SKM-1 treated with dmso at 0.1 percent for 144 hours (cell line): Measurements from ENCODE around the gene APBB3.
A peak's percentile ranks its signal among the peaks of the same experiment; 100 is the strongest.

Experiments used
- DNase-seq: peaks from one replicate; lab custom pipeline; 2025; ENCODE audit not compliant: unreplicated experiment; lab: John Stamatoyannopoulos, UW

APBB3 gene

GRCh38 chr5:140576776-140577201 is 12.4 kb upstream of the APBB3 start:
- no peak for DNase-seq

DNA sequence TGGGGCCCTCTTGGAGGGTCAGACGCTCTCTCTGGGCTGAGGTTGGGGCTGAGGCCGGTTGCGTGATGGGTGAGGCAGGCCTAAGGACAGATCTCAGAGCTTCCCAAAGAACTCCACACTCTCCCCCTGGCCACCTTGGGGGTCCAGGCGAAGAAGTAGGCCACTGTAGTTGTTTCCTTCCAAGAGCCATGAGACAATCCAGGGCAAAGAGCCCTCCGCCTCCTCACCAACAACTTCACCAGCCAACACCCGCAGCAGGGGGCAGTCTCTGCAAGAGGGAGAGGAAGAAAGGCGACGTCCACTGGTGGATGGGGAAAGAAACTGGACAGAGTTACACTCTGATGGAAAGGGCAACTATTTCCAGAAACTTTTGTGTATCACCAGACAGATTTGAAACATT is 10.9 kb upstream of the APBB3 start:
- DNase-seq: no peak

- no peak for DNase-seq
Observed at GRCh38 chr5:140574165-140574564, 9.8 kb upstream of the APBB3 start.

DNA sequence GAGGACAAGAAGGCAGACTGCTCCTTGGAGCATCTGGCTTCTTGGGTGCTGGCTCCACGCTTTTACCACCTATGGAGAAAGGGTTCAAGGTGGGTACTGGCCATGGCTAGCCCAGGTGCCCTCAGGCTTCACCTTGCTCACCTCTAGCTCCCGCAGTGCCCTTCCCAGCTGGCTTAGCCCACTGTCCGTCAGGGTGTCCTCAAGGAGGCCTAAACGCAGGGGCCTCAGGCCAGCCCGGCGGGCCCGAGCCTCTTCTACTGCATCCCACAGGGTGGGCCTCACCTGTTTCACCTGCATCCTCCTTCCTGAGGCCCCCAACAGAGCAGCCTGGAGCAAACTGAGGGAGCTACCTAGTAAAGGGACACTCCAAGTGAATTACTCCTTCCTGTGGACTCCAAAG is 9.3 kb upstream of the APBB3 start:
- no peak for DNase-seq

DNA sequence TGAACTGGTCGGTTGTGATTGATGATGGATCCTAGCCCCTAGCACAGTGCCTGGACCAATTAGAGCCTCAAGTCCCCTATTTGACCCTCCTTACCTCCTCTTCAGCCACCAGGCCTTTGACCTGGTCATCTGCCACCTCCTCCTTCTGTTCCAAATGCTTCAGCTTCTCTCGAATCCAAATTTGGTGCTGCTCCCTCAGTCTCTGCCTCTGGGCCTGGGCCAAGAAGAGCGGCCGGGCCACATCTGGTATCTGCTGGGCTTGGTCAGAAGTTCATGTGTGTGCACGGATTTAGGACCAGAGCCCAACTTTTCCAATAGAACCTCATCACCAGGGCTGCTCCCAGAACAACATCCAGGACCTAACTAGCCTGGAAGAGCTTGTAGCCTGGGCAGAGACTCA is 6.7 kb upstream of the APBB3 start:
- no peak for DNase-seq

DNA sequence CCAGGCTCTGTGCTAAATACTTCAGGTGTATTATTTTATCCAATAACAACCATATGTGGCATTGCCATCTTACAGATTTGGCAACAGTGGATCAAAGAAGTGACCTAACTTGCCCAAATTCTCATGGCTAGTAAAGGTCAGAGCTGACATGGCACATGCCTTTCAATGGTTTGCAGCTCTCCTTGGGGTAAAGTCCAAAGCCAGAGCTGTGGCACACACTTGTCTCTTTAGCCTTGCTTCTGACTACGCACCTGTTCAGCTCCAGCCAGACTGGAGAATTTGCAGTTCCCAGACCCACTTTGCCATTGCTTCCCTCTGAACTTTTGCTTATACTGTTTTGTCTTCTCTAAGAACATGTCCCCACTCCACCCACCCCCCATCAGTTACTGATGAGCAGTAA is 6.1 kb upstream of the APBB3 start:
- no peak for DNase-seq

DNA sequence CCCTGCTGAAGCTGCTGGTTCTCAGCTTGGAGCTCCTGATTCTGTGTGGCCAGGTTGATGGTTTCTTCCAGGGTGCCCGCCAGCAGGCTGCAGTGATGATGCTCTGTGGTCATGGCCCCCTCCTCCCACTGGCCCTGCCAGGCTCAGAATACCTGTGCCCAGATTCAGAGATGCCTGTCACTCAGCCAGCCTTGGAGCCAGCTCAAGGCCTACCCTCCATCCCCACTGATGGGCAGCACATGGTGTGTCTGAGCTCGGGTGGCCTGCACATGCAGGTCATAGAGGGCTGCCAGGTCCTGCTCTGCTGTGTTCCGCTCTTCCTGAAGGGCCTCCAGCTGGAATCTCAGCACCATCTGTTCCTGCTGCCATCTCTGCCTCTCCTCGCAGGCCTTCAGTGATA is 5.7 kb upstream of the APBB3 start:
- no peak for DNase-seq

DNA sequence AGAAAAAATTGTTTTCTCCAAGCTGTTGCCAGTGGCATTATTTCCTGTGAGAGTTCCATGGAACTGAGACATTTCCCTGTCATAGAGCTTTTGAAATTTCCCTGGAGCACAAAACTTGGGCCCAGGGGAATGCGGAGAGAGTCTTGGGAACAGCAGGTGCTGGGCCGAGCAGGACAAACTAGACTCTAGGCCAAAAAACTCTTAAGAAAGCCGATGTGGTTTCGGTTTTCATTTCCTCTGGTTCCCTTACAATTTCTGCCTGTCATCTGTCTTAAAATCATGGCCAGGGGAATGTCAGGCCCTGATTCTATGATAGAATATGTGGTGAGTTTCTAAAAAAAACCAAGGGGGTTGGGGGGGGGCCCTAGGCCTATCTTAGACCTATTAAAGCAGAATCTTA is 4.8 kb upstream of the APBB3 start:
- no peak for DNase-seq

DNA sequence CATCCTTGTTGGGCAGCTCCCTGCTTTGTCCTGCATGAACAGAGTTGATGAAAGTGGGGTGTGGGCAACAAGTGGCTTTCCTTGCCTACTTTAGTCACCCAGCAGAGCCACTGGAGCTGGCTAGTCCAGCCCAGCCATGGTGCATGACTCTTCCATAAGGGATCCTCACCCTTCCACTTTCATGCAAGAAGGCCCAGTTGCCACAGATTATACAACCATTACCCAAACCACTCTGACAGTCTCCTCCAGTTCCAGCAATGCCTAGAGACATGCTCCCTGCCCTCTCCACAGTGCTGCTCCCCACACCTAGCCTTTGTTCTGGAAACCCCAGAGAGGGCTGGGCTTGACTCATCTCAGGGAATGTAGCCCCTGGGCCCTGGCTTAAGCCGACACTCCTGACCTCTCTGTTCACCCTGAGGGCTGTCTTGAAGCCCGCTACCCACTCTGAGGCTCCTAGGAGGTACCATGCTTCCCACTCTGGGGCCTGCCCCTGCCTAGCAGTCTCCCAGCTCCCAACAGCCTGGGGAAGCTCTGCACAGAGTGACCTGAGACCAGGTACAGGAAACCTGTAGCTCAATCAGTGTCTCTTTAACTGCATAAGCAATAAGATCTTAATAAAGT is 4.2 kb upstream of the APBB3 start:
- DNase-seq: no peak

GRCh38 chr5:140567871-140568270 is 3.5 kb upstream of the APBB3 start:
- no peak for DNase-seq

DNA sequence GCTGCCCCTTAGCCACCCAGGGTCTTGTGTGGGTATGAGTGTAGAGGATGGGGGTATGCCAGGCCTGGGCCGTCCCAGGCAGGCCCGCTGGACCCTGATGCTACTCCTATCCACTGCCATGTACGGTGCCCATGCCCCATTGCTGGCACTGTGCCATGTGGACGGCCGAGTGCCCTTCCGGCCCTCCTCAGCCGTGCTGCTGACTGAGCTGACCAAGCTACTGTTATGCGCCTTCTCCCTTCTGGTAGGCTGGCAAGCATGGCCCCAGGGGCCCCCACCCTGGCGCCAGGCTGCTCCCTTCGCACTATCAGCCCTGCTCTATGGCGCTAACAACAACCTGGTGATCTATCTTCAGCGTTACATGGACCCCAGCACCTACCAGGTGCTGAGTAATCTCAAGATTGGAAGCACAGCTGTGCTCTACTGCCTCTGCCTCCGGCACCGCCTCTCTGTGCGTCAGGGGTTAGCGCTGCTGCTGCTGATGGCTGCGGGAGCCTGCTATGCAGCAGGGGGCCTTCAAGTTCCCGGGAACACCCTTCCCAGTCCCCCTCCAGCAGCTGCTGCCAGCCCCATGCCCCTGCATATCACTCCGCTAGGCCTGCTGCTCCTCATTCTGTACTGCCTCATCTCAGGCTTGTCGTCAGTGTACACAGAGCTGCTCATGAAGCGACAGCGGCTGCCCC is 2.9 kb upstream of the APBB3 start:
- no peak for DNase-seq

- no peak for DNase-seq
Observed at GRCh38 chr5:140566665-140567064, 2.3 kb upstream of the APBB3 start.

GRCh38 chr5:140565780-140566095 is 1.3 kb upstream of the APBB3 start:
- DNase-seq: no peak

GRCh38 chr5:140565024-140565779 is 804 bp upstream of the APBB3 start:
- DNase-seq: no peak

DNA sequence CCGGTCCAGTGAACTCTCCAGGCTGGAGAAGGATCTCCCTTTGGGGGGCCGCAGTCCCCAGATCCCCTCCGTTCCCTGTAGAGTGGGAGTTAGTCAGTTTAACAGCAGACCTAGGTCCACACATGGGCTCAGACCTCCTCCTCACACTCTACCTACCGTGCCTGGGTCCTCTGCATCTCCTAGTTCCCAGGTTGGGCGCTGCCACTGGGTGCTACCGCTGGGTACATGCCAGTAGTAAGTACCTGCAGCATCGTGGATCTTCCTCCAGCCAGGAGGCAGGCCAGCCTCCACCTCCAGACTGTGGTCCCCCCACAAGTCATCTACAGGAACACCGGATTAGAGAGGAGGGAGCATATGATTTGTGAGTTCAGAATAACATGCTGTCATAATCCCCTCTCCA is 802 bp downstream of the APBB3 start:
- DNase-seq: no peak

DNA sequence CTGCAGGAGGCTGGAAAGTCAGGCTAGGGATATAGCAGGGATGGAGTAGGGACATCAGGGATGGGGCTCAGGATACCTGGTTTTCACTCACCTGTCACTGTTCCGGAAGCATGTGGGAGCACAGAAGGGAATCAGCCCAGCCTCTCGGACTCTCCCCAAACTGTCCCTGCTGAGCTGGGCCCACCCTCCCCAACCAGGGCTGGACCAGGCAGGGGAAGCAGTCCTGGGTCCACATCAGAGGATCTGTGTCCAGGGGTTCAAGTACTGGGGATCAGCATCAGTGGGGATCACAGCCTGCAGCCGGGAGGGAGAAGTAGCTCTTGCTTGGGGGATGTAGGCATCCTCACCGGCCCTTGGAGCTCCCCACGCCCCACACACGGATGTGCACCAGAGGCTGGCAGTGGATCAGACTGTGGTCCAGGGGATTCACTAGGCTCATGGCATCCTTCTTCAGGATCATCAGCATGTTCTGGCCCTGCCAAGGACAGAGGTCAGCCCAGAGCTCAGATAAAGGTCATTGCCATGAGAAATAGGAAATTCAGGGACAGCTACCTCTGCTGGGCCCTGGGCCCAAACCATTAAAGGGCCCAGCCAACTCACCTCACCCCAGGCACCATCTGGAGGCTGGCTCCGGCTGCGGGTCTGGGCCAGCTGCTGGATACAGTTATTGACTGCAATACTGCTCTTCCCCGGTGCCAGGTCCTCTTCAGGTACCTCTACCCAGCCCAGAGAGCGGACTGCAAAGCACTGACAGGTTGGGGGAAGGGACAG is 2.5 kb downstream of the APBB3 start:
- no peak for DNase-seq

- DNase-seq: no peak
Observed at GRCh38 chr5:140560227-140560626, 4.2 kb downstream of the APBB3 start.

DNA sequence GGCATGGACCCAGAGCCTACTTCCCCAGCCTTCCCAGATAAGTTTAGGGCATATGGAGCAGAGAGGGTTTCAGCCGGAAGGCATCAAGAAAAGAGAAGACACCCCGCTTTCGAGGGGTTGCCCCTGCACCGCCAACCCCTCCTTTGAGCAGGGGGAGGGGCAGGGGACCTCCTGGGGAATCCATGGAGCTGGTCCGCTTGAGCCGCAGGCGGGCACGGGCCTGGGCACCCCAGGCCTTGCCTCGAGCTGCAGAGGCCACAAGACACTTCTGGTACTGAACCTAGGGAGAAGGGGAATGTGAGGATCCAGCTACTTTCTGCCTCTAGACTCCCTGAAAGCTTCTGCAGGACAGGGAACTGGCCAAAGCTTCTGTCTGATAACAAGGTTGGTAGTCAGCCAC is 5.9 kb downstream of the APBB3 start:
- DNase-seq: no peak

DNA sequence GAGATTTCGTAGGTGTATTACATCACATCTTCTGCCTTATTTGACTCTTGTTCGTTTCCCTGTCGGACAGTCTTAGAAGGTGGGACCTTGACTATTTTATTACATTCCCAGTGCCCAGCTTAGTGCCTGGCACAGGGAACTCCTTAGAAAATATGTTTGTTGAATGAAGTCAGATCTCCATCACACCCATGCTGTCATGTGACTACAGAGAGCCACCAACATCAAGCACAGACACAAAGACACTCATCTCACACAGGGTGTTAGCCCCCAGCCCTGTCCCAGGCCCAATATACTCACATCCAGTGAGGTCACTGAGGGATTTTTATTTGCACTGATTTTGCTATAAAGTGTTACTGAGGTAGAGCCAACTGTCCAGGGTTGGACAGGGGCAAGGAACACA is 6.4 kb downstream of the APBB3 start:
- no peak for DNase-seq

DNA sequence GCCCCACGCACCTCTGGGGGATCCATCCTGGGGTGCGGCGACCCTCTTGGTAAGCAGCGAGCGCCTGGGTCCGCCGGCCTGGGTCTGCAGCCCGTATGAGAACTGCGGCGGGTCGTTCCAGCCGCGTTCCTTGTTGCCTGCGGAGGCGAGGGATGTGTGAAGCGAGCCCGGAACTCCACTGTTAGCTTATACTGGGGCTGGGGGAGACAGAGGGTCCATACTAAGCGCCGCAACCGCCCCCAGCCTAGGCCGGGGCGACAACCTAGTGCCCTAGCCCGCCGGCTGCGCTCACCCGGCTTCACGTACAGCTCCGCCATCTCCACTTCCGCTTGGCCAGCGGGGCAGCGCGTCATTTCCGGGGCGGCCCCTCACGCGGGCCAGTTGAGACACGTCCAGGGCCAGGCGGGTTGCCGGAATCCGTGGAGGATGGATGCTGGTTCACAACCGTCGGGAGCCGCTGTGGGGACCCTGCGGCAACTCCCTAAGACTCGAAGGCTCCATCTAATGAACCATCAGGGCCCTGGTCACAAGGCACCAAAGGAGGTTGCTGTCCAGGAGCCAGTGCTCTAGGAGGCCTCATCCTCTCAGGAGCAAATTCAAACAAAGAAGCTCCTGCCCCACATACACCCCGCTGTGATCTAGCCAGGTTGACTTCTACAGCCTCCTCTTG is 7.1 kb downstream of the APBB3 start, which contains the start of gene SRA1:
SRA1 (minus strand) TSS at position 338 of the 670 bp plus-strand sequence; CDS start at position 317, 21 bp downstream.
- peak; percentile 84 for DNase-seq

DNA sequence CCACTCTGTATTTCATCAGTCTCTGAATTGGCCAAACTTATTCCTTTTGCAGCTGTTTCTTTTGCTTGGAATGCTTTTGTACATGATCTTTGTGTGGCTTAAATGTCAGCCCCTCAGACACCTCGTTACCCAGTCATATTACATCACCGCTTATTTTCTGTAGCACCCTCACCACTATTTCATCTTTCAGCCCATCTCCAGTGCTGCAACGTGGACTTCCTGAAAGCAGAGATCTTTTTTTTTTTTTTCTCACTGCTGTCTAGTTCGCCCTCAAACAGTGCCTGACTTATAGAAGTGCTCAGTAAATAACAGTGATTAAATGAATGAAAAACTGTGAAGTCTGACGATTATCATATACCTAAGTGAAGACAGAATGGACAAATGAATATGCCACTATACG is 8.0 kb downstream of the APBB3 start:
- peak; percentile 35 for DNase-seq
